Measurements from ENCODE around the gene CD6.

DNA sequence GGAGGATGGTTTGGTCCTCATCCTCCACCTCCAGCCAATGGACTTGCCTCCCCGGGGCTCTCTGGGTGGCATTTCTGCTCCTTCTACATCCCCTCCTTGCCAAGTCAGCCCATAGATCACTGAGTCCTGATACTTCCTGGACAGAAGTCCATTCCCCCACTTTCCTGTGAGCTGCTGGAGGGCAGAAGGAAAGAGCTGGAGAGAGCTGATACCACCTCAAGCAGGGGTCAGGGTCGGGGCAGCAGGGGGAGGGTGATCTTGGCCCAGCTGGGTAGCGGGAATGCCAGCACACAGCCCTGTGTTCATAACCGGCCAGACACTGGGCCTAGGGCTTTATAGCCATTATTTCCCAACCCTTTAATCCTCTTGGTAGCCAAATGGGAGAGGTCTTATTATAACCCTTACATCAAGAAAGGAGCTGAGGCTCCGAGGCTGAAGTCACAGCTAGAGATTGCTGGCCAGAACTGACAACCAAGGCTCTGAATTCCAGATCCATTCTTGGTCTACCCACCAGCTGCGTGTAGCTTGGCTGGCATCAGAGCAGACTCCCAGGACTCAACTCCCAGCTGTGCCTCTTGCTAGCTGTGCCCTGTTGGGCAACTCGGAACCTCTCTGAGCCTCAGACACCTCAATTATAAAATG is 39.9 kb downstream of the CD6 start:
- TF ChIP-seq POLR2A (IDR thresholded peaks at IDR 0.05; ENCODE audit: low read depth, low read length) (no peak), SPI1 (IDR thresholded peaks at IDR 0.05; ENCODE audit: low read depth, low read length) (no peak), POLR2AphosphoS5 (IDR thresholded peaks at IDR 0.05; ENCODE audit: low read depth, low read length) (no peak), TAF1 (IDR thresholded peaks at IDR 0.05; ENCODE audit: low read depth, low read length) (no peak), PAX5 (IDR thresholded peaks at IDR 0.05; ENCODE audit: insufficient read depth, low read length, severe bottlenecking) (no peak)
